H9 (cell line): Measurements from ENCODE around the gene RBM12. TPM values are rescaled to one million over a fixed set of nuclear protein-coding genes. Genes with fewer than 3 reads are reported as not detected.

Experiments
- DNase-seq: peaks from one replicate; pipeline ENCODE4 v3.0.0-alpha.2; 2017
- H2AFZ ChIP-seq: one replicate; pipeline ENCODE4 v1.6.1; 2013; ENCODE audit warnings: mild to moderate bottlenecking, low read length, control low read depth, moderate library complexity
- H2AK5ac ChIP-seq: 2 replicates; pipeline ENCODE4 v1.6.1; 2013; ENCODE audit warnings: low read length, control low read depth, mixed read lengths; ENCODE audit not compliant: insufficient read length
- H2BK120ac ChIP-seq: one replicate; pipeline ENCODE4 v1.6.1; 2013; ENCODE audit warnings: low read depth, mild to moderate bottlenecking, low read length, control low read depth, inconsistent platforms; ENCODE audit not compliant: poor library complexity, severe bottlenecking
- H2BK12ac ChIP-seq: 2 replicates; pipeline ENCODE4 v1.6.1; 2013; ENCODE audit warnings: low read length, control low read depth, mixed read lengths, low read depth; ENCODE audit not compliant: insufficient read length
- H2BK15ac ChIP-seq: 2 replicates; pipeline ENCODE4 v1.6.1; 2013; ENCODE audit warnings: low read depth, low read length, control low read depth
- H2BK20ac ChIP-seq: one replicate; pipeline ENCODE4 v1.6.1; 2013; ENCODE audit warnings: low read depth, mild to moderate bottlenecking, low read length, control low read depth, inconsistent platforms; ENCODE audit not compliant: poor library complexity, severe bottlenecking
- H2BK5ac ChIP-seq: 2 replicates; pipeline ENCODE4 v1.6.1; 2013; ENCODE audit warnings: low read length, control low read depth, mixed read lengths; ENCODE audit not compliant: insufficient read length
- H3K14ac ChIP-seq: 2 replicates; pipeline ENCODE4 v1.6.1; 2013; ENCODE audit warnings: low read length, control low read depth; ENCODE audit not compliant: insufficient read depth
- H3K18ac ChIP-seq: 2 replicates; pipeline ENCODE4 v1.6.1; 2013; ENCODE audit warnings: low read depth, mild to moderate bottlenecking, mixed read lengths, low read length, control low read depth; ENCODE audit not compliant: insufficient read length
- H3K23ac ChIP-seq: 2 replicates; pipeline ENCODE4 v1.6.1; 2013; ENCODE audit warnings: low read length, control low read depth, mixed read lengths, low read depth; ENCODE audit not compliant: insufficient read length
- H3K23me2 ChIP-seq: 2 replicates; pipeline ENCODE4 v1.6.1; 2013; ENCODE audit warnings: low read depth, mild to moderate bottlenecking, mixed read lengths, low read length, control low read depth; ENCODE audit not compliant: insufficient read length, poor library complexity, severe bottlenecking
- H3K27ac ChIP-seq: 2 replicates; pipeline ENCODE4 v1.5.1; 2013; ENCODE audit warnings: low read length, control low read depth, mixed read lengths, low read depth; ENCODE audit not compliant: insufficient read length
- H3K27me3 ChIP-seq: 2 replicates; pipeline ENCODE4 v1.6.1; 2013; ENCODE audit warnings: low read length, control low read depth, inconsistent platforms; ENCODE audit not compliant: insufficient read depth
- H3K4ac ChIP-seq: 2 replicates; pipeline ENCODE4 v1.6.1; 2013; ENCODE audit warnings: low read depth, mild to moderate bottlenecking, control low read depth, inconsistent platforms, low read length, moderate library complexity
- H3K4me1 ChIP-seq: 2 replicates; pipeline ENCODE4 v1.6.1; 2013; ENCODE audit warnings: low read length, control low read depth, inconsistent platforms; ENCODE audit not compliant: insufficient read depth
- H3K4me2 ChIP-seq: 2 replicates; pipeline ENCODE4 v1.6.1; 2013; ENCODE audit warnings: low read length, control low read depth, mixed read lengths; ENCODE audit not compliant: insufficient read length, insufficient read depth
- H3K56ac ChIP-seq: 2 replicates; pipeline ENCODE4 v1.6.1; 2013; ENCODE audit warnings: low read depth, mild to moderate bottlenecking, mixed read lengths, low read length, control low read depth; ENCODE audit not compliant: insufficient read length
- H3K79me1 ChIP-seq: 2 replicates; pipeline ENCODE4 v1.6.1; 2013; ENCODE audit warnings: low read depth, mild to moderate bottlenecking, moderate library complexity, low read length, control low read depth, inconsistent platforms; ENCODE audit not compliant: insufficient read depth, poor library complexity, severe bottlenecking
- H3K79me2 ChIP-seq: 2 replicates; pipeline ENCODE4 v1.6.1; 2013; ENCODE audit warnings: low read length, control low read depth, inconsistent platforms; ENCODE audit not compliant: insufficient read depth
- H3K9ac ChIP-seq: 2 replicates; pipeline ENCODE4 v1.6.1; 2013; ENCODE audit warnings: low read length, control low read depth, mixed read lengths; ENCODE audit not compliant: insufficient read length; ENCODE audit errors: extremely low read depth
- H3K9me3 ChIP-seq: one replicate; pipeline ENCODE4 v1.6.1; 2013; ENCODE audit warnings: low read depth, low read length, inconsistent platforms; ENCODE audit not compliant: control insufficient read depth
- H3T11ph ChIP-seq: one replicate; pipeline ENCODE4 v1.6.1; 2013; ENCODE audit warnings: mild to moderate bottlenecking, low read length, control low read depth, inconsistent platforms
- H4K20me1 ChIP-seq: one replicate; pipeline ENCODE4 v1.6.1; 2013; ENCODE audit not compliant: control insufficient read depth, insufficient read length, insufficient read depth
- H4K5ac ChIP-seq: 2 replicates; pipeline ENCODE4 v1.6.1; 2013; ENCODE audit warnings: low read depth, mild to moderate bottlenecking, mixed read lengths, low read length, control low read depth; ENCODE audit not compliant: insufficient read length
- H4K8ac ChIP-seq: replicated peaks from 2 replicates; pipeline ENCODE4 v1.6.1; 2013; ENCODE audit warnings: low read length, control low read depth, mixed read lengths, low read depth; ENCODE audit not compliant: insufficient read length
- H4K91ac ChIP-seq: 2 replicates; pipeline ENCODE4 v1.6.1; 2013; ENCODE audit warnings: low read depth, mild to moderate bottlenecking, moderate library complexity, mixed read lengths, low read length, control low read depth; ENCODE audit not compliant: insufficient read length
- H3K27ac Mint-ChIP-seq, 3 experiments: 2 replicates in 2 of 3; 3 replicates in 1 of 3; pipeline ENCODE4 v1.8.0; 2020 to 2021; ENCODE audit warnings: mixed read lengths in 3 of 3, mild to moderate bottlenecking in 1 of 3, moderate library complexity in 1 of 3
- H3K27me3 Mint-ChIP-seq: 2 replicates; pipeline ENCODE4 v1.8.0; 2021; ENCODE audit warnings: low read depth, mild to moderate bottlenecking, moderate library complexity, mixed read lengths
- H3K36me3 Mint-ChIP-seq, 3 experiments: 2 replicates in 2 of 3; 3 replicates in 1 of 3; pipeline ENCODE4 v1.8.0; 2020 to 2021; ENCODE audit warnings: low read depth in 3 of 3, mixed read lengths in 3 of 3; ENCODE audit not compliant: insufficient read depth in 1 of 3
- H3K4me1 Mint-ChIP-seq, 2 experiments: 2 replicates each; pipeline ENCODE4 v1.8.0; 2020; ENCODE audit warnings: mixed read lengths in 2 of 2
- H3K4me3 Mint-ChIP-seq, 2 experiments: 2 replicates in 1 of 2; 3 replicates in 1 of 2; pipeline ENCODE4 v1.8.0; 2020 to 2021; ENCODE audit warnings: mild to moderate bottlenecking in 2 of 2, mixed read lengths in 2 of 2, moderate library complexity in 1 of 2
- H3K9me3 Mint-ChIP-seq, 2 experiments: 2 replicates in 1 of 2; 3 replicates in 1 of 2; pipeline ENCODE4 v1.8.0; 2020; ENCODE audit warnings: mild to moderate bottlenecking in 2 of 2, mixed read lengths in 2 of 2, moderate library complexity in 1 of 2
- WGBS: extraction: QIAGEN DNeasy Blood & Tissue Kit; methylation state at CpG from one replicate; pipeline ENCODE4 v1.1.7; 2013; ENCODE audit warnings: missing lambda C conversion rate, low lambda C conversion rate, mixed read lengths; ENCODE audit not compliant: insufficient read length; ENCODE audit errors: extremely low coverage; 5-methylcytosine and 5-hydroxymethylcytosine counted together
- total RNA-seq: library from RNA; stranded (reverse); gene quantifications from 2 replicates; pipeline ENCODE4 v1.2.1, GENCODE V29; 2021
- TF ChIP-seq, protein P1 (sequence below): fragments of 200-600 bp; sonication (generic); conservative IDR thresholded peaks from 3 replicates; pipeline ENCODE4 v1.8.0; 2021; ENCODE audit warnings: antibody characterized with exemption, mild to moderate bottlenecking

Gene RBM12
- total RNA-seq, 1 experiment from 2014 or later, result 260 TPM

DNA sequence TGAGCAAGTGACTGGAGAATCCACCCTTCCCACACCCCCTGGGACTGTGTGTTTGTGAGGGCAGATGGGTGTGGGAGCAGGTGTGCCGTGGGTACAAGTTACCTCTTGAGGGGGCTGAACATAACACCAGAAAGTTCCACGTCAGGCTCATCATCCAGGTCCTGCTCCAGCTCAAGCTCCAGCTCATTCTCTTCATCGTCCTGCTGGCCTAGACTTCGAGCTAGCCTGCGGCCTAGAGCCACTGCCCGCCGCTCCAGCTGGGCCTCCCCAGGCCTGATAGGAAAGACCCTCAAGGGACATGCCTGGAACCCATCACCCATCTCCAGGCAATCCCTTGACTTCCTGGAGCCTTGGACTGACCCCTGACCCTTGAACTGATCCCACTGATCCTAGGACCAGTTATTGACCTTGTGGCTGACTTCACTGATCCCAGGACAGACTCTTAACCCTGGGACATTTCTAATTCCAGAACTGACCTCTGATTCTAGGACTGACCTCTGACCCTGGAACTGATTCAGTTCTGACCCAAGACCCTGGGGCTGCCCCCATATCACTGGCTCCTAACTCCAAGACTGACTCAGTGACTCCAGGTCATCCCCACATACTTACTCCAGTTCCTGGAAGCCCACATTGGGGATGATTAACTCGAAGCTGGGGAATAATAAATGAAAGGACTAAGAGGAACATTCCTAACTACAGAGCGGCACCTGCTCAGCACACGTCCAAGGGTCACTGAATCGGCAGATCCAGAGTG lies 60.8 kb downstream of the RBM12 start:
- Histone ChIP-seq H4K91ac (no peak overlapping the region), H3K9ac (no peak overlapping the region), H2BK20ac (no peak overlapping the region), H2BK5ac (no peak overlapping the region), H3K79me2 (no peaks in the 10 kb centered on the region), H3K4me1 (no peaks in the 10 kb centered on the region), H2AK5ac (no peak overlapping the region), H3K27me3 (peaks cover 12% of the 10 kb centered on the region; the same call in 1 of the 2 replicates), H3K27ac (no peak overlapping the region), H3K18ac (no peak overlapping the region), H4K8ac (no peak overlapping the region), H3K79me1 (no peaks in the 10 kb centered on the region), H2BK15ac (no peak overlapping the region), H3K23me2 (peaks cover 16% of the 10 kb centered on the region), H2BK12ac (no peak overlapping the region), H3K4me2 (no peak overlapping the region), H3K4ac (no peak overlapping the region), H4K5ac (no peak overlapping the region), H2BK120ac (no peak overlapping the region), H4K20me1 (no peaks in the 10 kb centered on the region), H3K23ac (no peak overlapping the region), H2AFZ (no peak overlapping the region), H3K9me3 (no peaks in the 10 kb centered on the region), H3K14ac (no peak overlapping the region), H3K56ac (no peak overlapping the region), H3T11ph (no peak overlapping the region)
- Mint-ChIP-seq H3K27me3 (peaks cover 62% of the 10 kb centered on the region), H3K27ac (no peak overlapping the region), H3K36me3 (no peaks in the 10 kb centered on the region; a peak in 1 of 7 replicates), H3K4me3 (no peak overlapping the region), H3K4me1 (peaks cover 7 to 12% of the 10 kb centered on the region in 2 experiments), H3K9me3 (no peaks in the 10 kb centered on the region)
- TF ChIP-seq, protein P1, sequence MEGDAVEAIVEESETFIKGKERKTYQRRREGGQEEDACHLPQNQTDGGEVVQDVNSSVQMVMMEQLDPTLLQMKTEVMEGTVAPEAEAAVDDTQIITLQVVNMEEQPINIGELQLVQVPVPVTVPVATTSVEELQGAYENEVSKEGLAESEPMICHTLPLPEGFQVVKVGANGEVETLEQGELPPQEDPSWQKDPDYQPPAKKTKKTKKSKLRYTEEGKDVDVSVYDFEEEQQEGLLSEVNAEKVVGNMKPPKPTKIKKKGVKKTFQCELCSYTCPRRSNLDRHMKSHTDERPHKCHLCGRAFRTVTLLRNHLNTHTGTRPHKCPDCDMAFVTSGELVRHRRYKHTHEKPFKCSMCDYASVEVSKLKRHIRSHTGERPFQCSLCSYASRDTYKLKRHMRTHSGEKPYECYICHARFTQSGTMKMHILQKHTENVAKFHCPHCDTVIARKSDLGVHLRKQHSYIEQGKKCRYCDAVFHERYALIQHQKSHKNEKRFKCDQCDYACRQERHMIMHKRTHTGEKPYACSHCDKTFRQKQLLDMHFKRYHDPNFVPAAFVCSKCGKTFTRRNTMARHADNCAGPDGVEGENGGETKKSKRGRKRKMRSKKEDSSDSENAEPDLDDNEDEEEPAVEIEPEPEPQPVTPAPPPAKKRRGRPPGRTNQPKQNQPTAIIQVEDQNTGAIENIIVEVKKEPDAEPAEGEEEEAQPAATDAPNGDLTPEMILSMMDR, result no peak
- WGBS, result no CpG with 5 or more reads among the region's 11 CpGs
- no peak for DNase-seq
